Neuronal stem cell (in vitro differentiated cells): ENCODE measurements around the gene STRADA.

ENCODE experiments used
- DNase-seq: peaks from one replicate; pipeline ENCODE4 v3.0.0-alpha.2; 2013; ENCODE audit warnings: low spot score
- H2AFZ ChIP-seq: one replicate; pipeline ENCODE4 v1.6.1; 2013; ENCODE audit warnings: mild to moderate bottlenecking, low read length, inconsistent platforms
- H2AK5ac ChIP-seq: 2 replicates; pipeline ENCODE4 v1.6.1; 2013; ENCODE audit warnings: low read depth, mild to moderate bottlenecking, inconsistent platforms, low read length, moderate library complexity, mixed read lengths
- H2BK120ac ChIP-seq: 2 replicates; pipeline ENCODE4 v1.6.1; 2013; ENCODE audit warnings: low read depth, mild to moderate bottlenecking, inconsistent platforms, low read length, moderate library complexity, mixed read lengths
- H2BK12ac ChIP-seq: one replicate; pipeline ENCODE4 v1.6.1; 2013; ENCODE audit warnings: low read length, inconsistent platforms
- H2BK15ac ChIP-seq: 2 replicates; pipeline ENCODE4 v1.6.1; 2013; ENCODE audit warnings: mild to moderate bottlenecking, low read length, inconsistent platforms, mixed read lengths
- H2BK5ac ChIP-seq: one replicate; pipeline ENCODE4 v1.6.1; 2013; ENCODE audit warnings: inconsistent platforms, mild to moderate bottlenecking, low read length, moderate library complexity
- H3K14ac ChIP-seq: one replicate; pipeline ENCODE4 v1.6.1; 2013; ENCODE audit warnings: low read length, inconsistent platforms
- H3K18ac ChIP-seq: 2 replicates; pipeline ENCODE4 v1.6.1; 2013; ENCODE audit warnings: low read length, inconsistent platforms
- H3K23ac ChIP-seq: 2 replicates; pipeline ENCODE4 v1.6.1; 2013; ENCODE audit warnings: low read depth, mild to moderate bottlenecking, mixed read lengths, low read length, inconsistent platforms; ENCODE audit not compliant: poor library complexity
- H3K27ac ChIP-seq: replicated peaks from 3 replicates; pipeline ENCODE4 v1.5.1; 2013; ENCODE audit warnings: low read length, inconsistent platforms
- H3K27me3 ChIP-seq, 3 experiments: 2 replicates each; pipeline ENCODE4 v1.6.1; 2013; ENCODE audit warnings: low read length in 3 of 3, mild to moderate bottlenecking in 2 of 3, inconsistent platforms in 1 of 3, low read depth in 1 of 3, mixed read lengths in 1 of 3, moderate library complexity in 1 of 3; ENCODE audit not compliant: control insufficient read depth in 3 of 3, insufficient read depth in 3 of 3
- H3K36me3 ChIP-seq, 2 donors: replicated peaks in 1 of 2; 2 replicates each; pipeline ENCODE4 v1.6.1; 2013; ENCODE audit warnings: low read length in 2 of 2; ENCODE audit not compliant: control insufficient read depth in 2 of 2, insufficient read depth in 2 of 2
- H3K4ac ChIP-seq: 2 replicates; pipeline ENCODE4 v1.6.1; 2013; ENCODE audit warnings: inconsistent platforms, mild to moderate bottlenecking, low read length, moderate library complexity
- H3K4me1 ChIP-seq, 2 donors: 1 replicate in 1 of 2; 2 replicates in 1 of 2; pipeline ENCODE4 v1.6.1; 2013; ENCODE audit warnings: low read length in 2 of 2, low read depth in 1 of 2; ENCODE audit not compliant: control insufficient read depth in 2 of 2, insufficient read depth in 1 of 2
- H3K4me2 ChIP-seq: one replicate; pipeline ENCODE4 v1.6.1; 2013; ENCODE audit warnings: mild to moderate bottlenecking, low read length, inconsistent platforms; ENCODE audit not compliant: insufficient read depth, poor library complexity, severe bottlenecking
- H3K4me3 ChIP-seq, 2 donors: 2 replicates each; pipeline ENCODE4 v1.5.1; 2013; ENCODE audit warnings: low read length in 2 of 2, mild to moderate bottlenecking in 2 of 2, inconsistent platforms in 1 of 2, moderate library complexity in 1 of 2
- H3K79me1 ChIP-seq: one replicate; pipeline ENCODE4 v1.6.1; 2013; ENCODE audit warnings: low read depth, mild to moderate bottlenecking, inconsistent platforms, low read length, moderate library complexity
- H3K9ac ChIP-seq: one replicate; pipeline ENCODE4 v1.6.1; 2013; ENCODE audit warnings: mild to moderate bottlenecking, low read depth, low read length, inconsistent platforms; ENCODE audit not compliant: poor library complexity
- H3K9me3 ChIP-seq, 2 donors: replicated peaks in 1 of 2; 2 replicates each; pipeline versions ENCODE3 to v1.6.1; 2013; ENCODE audit warnings: low read length in 2 of 2, mild to moderate bottlenecking in 2 of 2, inconsistent platforms in 1 of 2, low read depth in 1 of 2, mixed read lengths in 1 of 2, moderate library complexity in 1 of 2; ENCODE audit not compliant: control insufficient read depth in 2 of 2, insufficient read depth in 1 of 2
- H4K8ac ChIP-seq: one replicate; pipeline ENCODE4 v1.6.1; 2013; ENCODE audit warnings: low read depth, mild to moderate bottlenecking, inconsistent platforms, low read length, moderate library complexity
- H4K91ac ChIP-seq: one replicate; pipeline ENCODE4 v1.6.1; 2013; ENCODE audit warnings: low read length, low read depth, mild to moderate bottlenecking, inconsistent platforms; ENCODE audit not compliant: poor library complexity
- WGBS, 2 donors: extraction: QIAGEN DNeasy Blood & Tissue Kit; methylation state at CpG; one replicate each; pipeline ENCODE4 v1.1.7; 2013; ENCODE audit warnings: missing lambda C conversion rate in 2 of 2, mixed read lengths in 1 of 2; ENCODE audit not compliant: insufficient read length in 2 of 2, insufficient replicate concordance in 1 of 2; ENCODE audit errors: extremely low coverage in 2 of 2; 5-methylcytosine and 5-hydroxymethylcytosine counted together

The STRADA gene

DNA sequence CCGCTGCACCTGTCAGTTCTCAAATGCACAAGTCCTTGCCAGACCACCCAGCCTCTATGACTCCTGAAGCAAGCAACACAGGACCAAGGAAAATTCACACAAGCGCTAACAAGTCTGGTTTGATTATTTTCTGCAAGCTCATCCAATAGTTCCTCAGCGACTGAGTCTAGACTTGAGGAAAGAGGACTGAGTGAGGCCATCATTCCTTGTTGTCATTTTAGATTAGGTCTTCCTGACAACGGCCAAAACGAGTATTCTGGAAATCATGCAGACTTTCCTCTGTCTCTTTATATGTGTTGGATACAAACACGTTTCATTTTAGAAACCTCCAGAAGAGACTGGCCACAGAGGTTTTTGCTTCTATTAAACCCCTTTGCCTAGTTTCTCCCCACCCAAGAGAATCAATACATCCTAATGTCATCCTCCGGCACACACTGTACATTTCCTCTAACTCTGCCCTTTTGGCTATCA, 31.2 kb upstream of the STRADA start:
- Histone ChIP-seq H3K4me1 (peaks cover 3 to 6% of the 10 kb centered on the region in 2 donors), H3K36me3 (peaks cover 4 to 43% of the 10 kb centered on the region in 2 donors), H4K8ac (no peak overlapping the region), H3K18ac (no peak overlapping the region), H3K9ac (peak overlapping the region; percentile 93), H3K79me1 (peaks cover 5% of the 10 kb centered on the region), H3K4ac (no peak overlapping the region), H3K27me3 (no peaks in the 10 kb centered on the region), H2BK15ac (no peak overlapping the region), H3K4me2 (peak overlapping the region; percentile 69), H4K91ac (no peak overlapping the region), H3K23ac (no peak overlapping the region), H2BK120ac (no peak overlapping the region), H3K9me3 (no peaks in the 10 kb centered on the region), H2BK5ac (no peak overlapping the region), H3K27ac (peak overlapping the region; percentile 83), H2BK12ac (no peak overlapping the region), H3K14ac (no peak overlapping the region), H2AFZ (peak overlapping the region; percentile 85), H2AK5ac (no peak overlapping the region), H3K4me3 (peak overlapping the region; percentile 84 to 98)
- DNase-seq: no peak
- WGBS, 2 donors: no CpG with 5 or more reads among the region's 7 CpGs

GRCh38 chr17:63768433-63768832, 26.8 kb upstream of the STRADA start:
- H2AFZ ChIP-seq: no peak overlapping the region
- H2AK5ac ChIP-seq: no peak overlapping the region
- H3K9me3 ChIP-seq: no peaks in the 10 kb centered on the region
- no CpG with 5 or more reads among the region's 7 CpGs for WGBS, 2 donors
- no peak overlapping the region for H3K4ac ChIP-seq
- H3K18ac ChIP-seq: no peak overlapping the region
- H2BK120ac ChIP-seq: no peak overlapping the region
- no peak overlapping the region for H3K4me2 ChIP-seq
- H3K9ac ChIP-seq: no peak overlapping the region
- peaks cover 2% of the 10 kb centered on the region for H3K79me1 ChIP-seq
- H3K36me3 ChIP-seq: peaks cover 3 to 59% of the 10 kb centered on the region in 2 donors
- H3K27ac ChIP-seq: no peak overlapping the region
- no peak overlapping the region for H2BK12ac ChIP-seq
- DNase-seq: no peak
- no peak overlapping the region for H3K4me3 ChIP-seq
- no peak overlapping the region for H3K14ac ChIP-seq
- H2BK5ac ChIP-seq: no peak overlapping the region
- no peak overlapping the region for H4K91ac ChIP-seq
- H3K4me1 ChIP-seq: no peaks in the 10 kb centered on the region
- H2BK15ac ChIP-seq: no peak overlapping the region
- no peak overlapping the region for H3K23ac ChIP-seq
- no peaks in the 10 kb centered on the region for H3K27me3 ChIP-seq
- H4K8ac ChIP-seq: no peak overlapping the region

- no peak overlapping the region for H2BK15ac ChIP-seq
- H3K4me3 ChIP-seq: no peak overlapping the region
- H4K8ac ChIP-seq: no peak overlapping the region
- H2BK5ac ChIP-seq: no peak overlapping the region
- H2BK120ac ChIP-seq: no peak overlapping the region
- H4K91ac ChIP-seq: no peak overlapping the region
- no peak overlapping the region for H2AFZ ChIP-seq
- no peak overlapping the region for H3K4me2 ChIP-seq
- no peaks in the 10 kb centered on the region for H3K27me3 ChIP-seq
- no peak overlapping the region for H2AK5ac ChIP-seq
- H3K79me1 ChIP-seq: peaks cover 2% of the 10 kb centered on the region
- no peaks in the 10 kb centered on the region for H3K4me1 ChIP-seq
- no peak overlapping the region for H3K18ac ChIP-seq
- H3K9ac ChIP-seq: no peak overlapping the region
- no peak for DNase-seq
- no peaks in the 10 kb centered on the region for H3K9me3 ChIP-seq
- H3K23ac ChIP-seq: no peak overlapping the region
- H3K4ac ChIP-seq: no peak overlapping the region
- H2BK12ac ChIP-seq: no peak overlapping the region
- H3K27ac ChIP-seq: no peak overlapping the region
- H3K36me3 ChIP-seq: peaks cover 15 to 76% of the 10 kb centered on the region in 2 donors
- no peak overlapping the region for H3K14ac ChIP-seq
Measured at GRCh38 chr17:63766754-63767153, 25.2 kb upstream of the STRADA start.

DNA sequence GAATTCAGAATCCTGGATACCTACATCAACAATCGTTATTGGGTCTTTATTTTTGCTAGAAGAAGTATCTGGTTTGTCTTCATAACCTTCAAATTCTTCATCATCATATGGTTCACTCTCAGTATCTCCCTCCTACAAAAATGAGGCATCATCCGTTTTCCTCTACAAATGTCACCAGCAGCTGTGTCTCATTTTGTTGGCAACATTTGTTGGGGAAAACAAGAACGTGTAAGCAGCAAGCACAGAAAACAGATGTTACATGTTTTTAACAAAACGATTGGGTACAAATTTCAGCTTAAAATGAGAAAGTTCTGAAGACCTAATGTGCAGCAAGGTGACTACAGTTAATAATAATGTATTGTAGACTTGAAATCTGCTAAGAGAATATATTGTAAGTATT, 23.1 kb upstream of the STRADA start:
- no peak overlapping the region for H3K9ac ChIP-seq
- H2BK5ac ChIP-seq: no peak overlapping the region
- no peaks in the 10 kb centered on the region for H3K9me3 ChIP-seq
- H3K18ac ChIP-seq: no peak overlapping the region
- DNase-seq: no peak
- H3K4me3 ChIP-seq: no peak overlapping the region
- H2BK15ac ChIP-seq: no peak overlapping the region
- H4K8ac ChIP-seq: no peak overlapping the region
- no peak overlapping the region for H2BK120ac ChIP-seq
- H3K4me1 ChIP-seq: no peaks in the 10 kb centered on the region
- H3K23ac ChIP-seq: no peak overlapping the region
- no peak overlapping the region for H3K14ac ChIP-seq
- no peak overlapping the region for H3K4ac ChIP-seq
- H3K36me3 ChIP-seq: peaks cover 18 to 86% of the 10 kb centered on the region in 2 donors
- no peaks in the 10 kb centered on the region for H3K27me3 ChIP-seq
- no peak overlapping the region for H2BK12ac ChIP-seq
- no peak overlapping the region for H2AK5ac ChIP-seq
- no peak overlapping the region for H2AFZ ChIP-seq
- no CpG with 5 or more reads among the region's 4 CpGs for WGBS, 2 donors
- no peak overlapping the region for H4K91ac ChIP-seq
- peaks cover 2% of the 10 kb centered on the region for H3K79me1 ChIP-seq
- H3K27ac ChIP-seq: no peak overlapping the region
- H3K4me2 ChIP-seq: no peak overlapping the region
